ENCODE data around the gene KCTD12. TPM values are rescaled to one million over a fixed set of nuclear protein-coding genes. Genes with fewer than 3 reads are reported as not detected.

Gene KCTD12
- polyA plus RNA-seq, 1 donor (not counting 4 experiments of a cell fraction or from before 2014, with no cell fraction given), result 18.9 TPM

DNA sequence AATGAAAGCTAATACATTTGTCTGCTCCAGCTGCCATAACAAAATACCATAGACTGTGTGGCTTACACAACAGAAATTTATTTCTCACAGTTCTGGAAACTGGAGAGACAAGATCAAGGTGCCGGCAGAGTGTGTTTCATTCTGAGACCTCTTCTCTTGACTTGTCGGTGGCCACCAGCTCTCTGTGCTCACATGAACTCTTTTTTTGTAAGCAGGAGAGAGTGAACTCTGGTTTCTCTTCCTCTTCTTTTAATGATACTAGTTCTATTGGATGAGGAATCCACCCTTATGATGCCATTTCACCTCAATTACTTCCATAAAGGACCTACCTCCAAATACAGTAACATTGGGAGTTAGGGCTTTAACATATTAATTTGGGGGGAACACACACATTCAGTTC lies 11.7 kb downstream of the KCTD12 start:
- TF ChIP-seq EZH2 (IDR thresholded peaks at IDR 0.05; ENCODE audit: low read length), result no peak
- TF ChIP-seq, protein P1, sequence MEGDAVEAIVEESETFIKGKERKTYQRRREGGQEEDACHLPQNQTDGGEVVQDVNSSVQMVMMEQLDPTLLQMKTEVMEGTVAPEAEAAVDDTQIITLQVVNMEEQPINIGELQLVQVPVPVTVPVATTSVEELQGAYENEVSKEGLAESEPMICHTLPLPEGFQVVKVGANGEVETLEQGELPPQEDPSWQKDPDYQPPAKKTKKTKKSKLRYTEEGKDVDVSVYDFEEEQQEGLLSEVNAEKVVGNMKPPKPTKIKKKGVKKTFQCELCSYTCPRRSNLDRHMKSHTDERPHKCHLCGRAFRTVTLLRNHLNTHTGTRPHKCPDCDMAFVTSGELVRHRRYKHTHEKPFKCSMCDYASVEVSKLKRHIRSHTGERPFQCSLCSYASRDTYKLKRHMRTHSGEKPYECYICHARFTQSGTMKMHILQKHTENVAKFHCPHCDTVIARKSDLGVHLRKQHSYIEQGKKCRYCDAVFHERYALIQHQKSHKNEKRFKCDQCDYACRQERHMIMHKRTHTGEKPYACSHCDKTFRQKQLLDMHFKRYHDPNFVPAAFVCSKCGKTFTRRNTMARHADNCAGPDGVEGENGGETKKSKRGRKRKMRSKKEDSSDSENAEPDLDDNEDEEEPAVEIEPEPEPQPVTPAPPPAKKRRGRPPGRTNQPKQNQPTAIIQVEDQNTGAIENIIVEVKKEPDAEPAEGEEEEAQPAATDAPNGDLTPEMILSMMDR (optimal IDR thresholded peaks at IDR 0.05 in 1 of 3, IDR thresholded peaks at IDR 0.05 in 1 of 3, conservative IDR thresholded peaks at IDR 0.05 in 1 of 3; ENCODE audit: extremely low read depth in 1 of 3, insufficient read depth in 2 of 3, low read length in 3 of 3), result no peak
- Histone ChIP-seq H3K9me3 (ENCODE audit: control insufficient read depth, low read depth, low read length) (no peaks in the 10 kb centered on the region), H3K4me1 (ENCODE audit: control insufficient read depth, extremely low read depth, insufficient read depth, low read length) (peaks cover 7% of the 10 kb centered on the region), H3K4me3 (ENCODE audit: control insufficient read depth in 2 of 3, extremely low read depth in 1 of 3, insufficient read depth in 2 of 3, low read depth in 1 of 3, low read length in 3 of 3) (no peak overlapping the region), H3K9me1 (ENCODE audit: control insufficient read depth, extremely low read depth, insufficient read depth, low read length) (no peaks in the 10 kb centered on the region), H4K20me1 (ENCODE audit: control insufficient read depth, extremely low read depth, insufficient read depth, low read length) (no peaks in the 10 kb centered on the region), H3K4me2 (ENCODE audit: control insufficient read depth, extremely low read depth, insufficient read depth, low read depth, low read length) (no peak overlapping the region), H3K27me3 (ENCODE audit: control insufficient read depth, extremely low read depth, insufficient read depth, low read length) (no peaks in the 10 kb centered on the region), H3K27ac (ENCODE audit: control insufficient read depth, insufficient read depth, low read length) (no peak overlapping the region), H3K9ac (ENCODE audit: control insufficient read depth, extremely low read depth, insufficient read depth, low read length) (no peak overlapping the region), H3K36me3 (ENCODE audit: control insufficient read depth in 2 of 2, extremely low read depth in 1 of 2, insufficient read depth in 2 of 2, low read length in 2 of 2) (no peaks in the 10 kb centered on the region), H2AFZ (ENCODE audit: control insufficient read depth, low read length) (no peak overlapping the region), H3K79me2 (ENCODE audit: control insufficient read depth, insufficient read depth, low read length) (no peaks in the 10 kb centered on the region)
- DNase-seq (ENCODE audit: low read depth, low spot score), result no peak
- dilution Hi-C loops (cut with MboI; ENCODE audit: extremely low pct_ligation_motif_present, low sequenced_read_pairs), result no loop called here
- FAIRE-seq, result no peak

DNA sequence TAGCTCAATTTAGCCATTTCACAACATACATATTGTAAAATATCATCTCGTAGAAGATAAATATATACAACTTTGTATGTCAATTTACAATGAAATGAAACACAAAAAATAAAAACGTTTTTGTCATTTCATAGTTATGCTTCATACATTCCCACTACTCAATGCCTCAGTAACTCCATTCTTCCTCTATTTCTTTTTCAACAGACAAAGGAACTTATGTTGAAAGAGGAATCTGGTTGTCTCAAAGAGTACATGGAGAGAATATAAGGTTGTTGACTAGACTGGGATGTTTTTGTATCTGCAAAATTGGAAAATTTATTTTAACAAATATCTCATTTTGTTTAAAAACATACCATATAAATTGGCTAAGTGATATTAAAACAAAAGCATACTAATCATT lies 12.8 kb downstream of the KCTD12 start:
- Histone ChIP-seq H3K27ac (ENCODE audit: control insufficient read depth, insufficient read depth, low read length) (no peak overlapping the region), H3K36me3 (ENCODE audit: control insufficient read depth in 2 of 2, extremely low read depth in 1 of 2, insufficient read depth in 2 of 2, low read length in 2 of 2) (no peaks in the 10 kb centered on the region), H3K79me2 (ENCODE audit: control insufficient read depth, insufficient read depth, low read length) (no peaks in the 10 kb centered on the region), H2AFZ (ENCODE audit: control insufficient read depth, low read length) (no peak overlapping the region), H3K27me3 (ENCODE audit: control insufficient read depth, extremely low read depth, insufficient read depth, low read length) (no peaks in the 10 kb centered on the region), H3K9me1 (ENCODE audit: control insufficient read depth, extremely low read depth, insufficient read depth, low read length) (no peaks in the 10 kb centered on the region), H4K20me1 (ENCODE audit: control insufficient read depth, extremely low read depth, insufficient read depth, low read length) (no peaks in the 10 kb centered on the region), H3K9me3 (ENCODE audit: control insufficient read depth, low read depth, low read length) (no peaks in the 10 kb centered on the region), H3K4me3 (ENCODE audit: control insufficient read depth in 2 of 3, extremely low read depth in 1 of 3, insufficient read depth in 2 of 3, low read depth in 1 of 3, low read length in 3 of 3) (no peak overlapping the region), H3K4me2 (ENCODE audit: control insufficient read depth, extremely low read depth, insufficient read depth, low read depth, low read length) (no peak overlapping the region), H3K9ac (ENCODE audit: control insufficient read depth, extremely low read depth, insufficient read depth, low read length) (no peak overlapping the region), H3K4me1 (ENCODE audit: control insufficient read depth, extremely low read depth, insufficient read depth, low read length) (no peaks in the 10 kb centered on the region)
- no peak for DNase-seq (ENCODE audit: low read depth, low spot score)
- no peak for TF ChIP-seq EZH2 (IDR thresholded peaks at IDR 0.05; ENCODE audit: low read length)
- TF ChIP-seq, protein P1 (optimal IDR thresholded peaks at IDR 0.05 in 1 of 3, IDR thresholded peaks at IDR 0.05 in 1 of 3, conservative IDR thresholded peaks at IDR 0.05 in 1 of 3; ENCODE audit: extremely low read depth in 1 of 3, insufficient read depth in 2 of 3, low read length in 3 of 3), result no peak
- FAIRE-seq, result no peak
- dilution Hi-C loops (cut with MboI; ENCODE audit: extremely low pct_ligation_motif_present, low sequenced_read_pairs), result no loop called here
